ENCODE data around the gene EGLN3. TPM values are rescaled to one million over a fixed set of nuclear protein-coding genes. Genes with fewer than 3 reads are reported as not detected.

The EGLN3 gene
- total RNA-seq, 1 experiment from 2014 or later = 3.6 TPM

GRCh38 chr14:33931461-33931860 lies 19.4 kb downstream of the EGLN3 start:
- Histone ChIP-seq H3K4me1 (ENCODE audit: control insufficient read depth, insufficient read depth, low read length) (no peaks in the 10 kb centered on the region), H3K27ac (ENCODE audit: low read length) (no peak overlapping the region), H3K27me3 (ENCODE audit: control insufficient read depth, insufficient read depth, low read length) (no peaks in the 10 kb centered on the region), H3K9me3 (ENCODE audit: control insufficient read depth, insufficient read depth, low read depth, low read length) (no peaks in the 10 kb centered on the region), H3K36me3 (ENCODE audit: control insufficient read depth, insufficient read depth, low read length) (no peaks in the 10 kb centered on the region), H3K4me3 (ENCODE audit: low read depth in 2 of 2, low read length in 2 of 2) (no peak overlapping the region)
- no TSS peak for BruUV-seq (replicated peaks)
- ChIA-PET CTCF (no interaction called here), POLR2A (no interaction called here)
- DNase-seq (ENCODE audit: low read depth, low spot score) (no peak), ATAC-seq (no peak)
- in situ Hi-C loops (cut with HindIII; ENCODE audit: low pct_unique_long_range_greater_than_20kb, low sequenced_read_pairs) = no loop called here
- no peak for TF ChIP-seq SIN3A (IDR thresholded peaks at IDR 0.05; ENCODE audit: borderline replicate concordance, insufficient read depth, low read depth, low read length)
- TF ChIP-seq, protein P1, sequence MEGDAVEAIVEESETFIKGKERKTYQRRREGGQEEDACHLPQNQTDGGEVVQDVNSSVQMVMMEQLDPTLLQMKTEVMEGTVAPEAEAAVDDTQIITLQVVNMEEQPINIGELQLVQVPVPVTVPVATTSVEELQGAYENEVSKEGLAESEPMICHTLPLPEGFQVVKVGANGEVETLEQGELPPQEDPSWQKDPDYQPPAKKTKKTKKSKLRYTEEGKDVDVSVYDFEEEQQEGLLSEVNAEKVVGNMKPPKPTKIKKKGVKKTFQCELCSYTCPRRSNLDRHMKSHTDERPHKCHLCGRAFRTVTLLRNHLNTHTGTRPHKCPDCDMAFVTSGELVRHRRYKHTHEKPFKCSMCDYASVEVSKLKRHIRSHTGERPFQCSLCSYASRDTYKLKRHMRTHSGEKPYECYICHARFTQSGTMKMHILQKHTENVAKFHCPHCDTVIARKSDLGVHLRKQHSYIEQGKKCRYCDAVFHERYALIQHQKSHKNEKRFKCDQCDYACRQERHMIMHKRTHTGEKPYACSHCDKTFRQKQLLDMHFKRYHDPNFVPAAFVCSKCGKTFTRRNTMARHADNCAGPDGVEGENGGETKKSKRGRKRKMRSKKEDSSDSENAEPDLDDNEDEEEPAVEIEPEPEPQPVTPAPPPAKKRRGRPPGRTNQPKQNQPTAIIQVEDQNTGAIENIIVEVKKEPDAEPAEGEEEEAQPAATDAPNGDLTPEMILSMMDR (IDR thresholded peaks at IDR 0.05) = no peak
- TF ChIP-seq TCF7L2 (IDR thresholded peaks at IDR 0.05; ENCODE audit: low read depth, low read length) = no peak
- TF ChIP-seq POLR2AphosphoS5 (IDR thresholded peaks at IDR 0.05; ENCODE audit: low read depth, low read length) = no peak
- TF ChIP-seq, protein P2, sequence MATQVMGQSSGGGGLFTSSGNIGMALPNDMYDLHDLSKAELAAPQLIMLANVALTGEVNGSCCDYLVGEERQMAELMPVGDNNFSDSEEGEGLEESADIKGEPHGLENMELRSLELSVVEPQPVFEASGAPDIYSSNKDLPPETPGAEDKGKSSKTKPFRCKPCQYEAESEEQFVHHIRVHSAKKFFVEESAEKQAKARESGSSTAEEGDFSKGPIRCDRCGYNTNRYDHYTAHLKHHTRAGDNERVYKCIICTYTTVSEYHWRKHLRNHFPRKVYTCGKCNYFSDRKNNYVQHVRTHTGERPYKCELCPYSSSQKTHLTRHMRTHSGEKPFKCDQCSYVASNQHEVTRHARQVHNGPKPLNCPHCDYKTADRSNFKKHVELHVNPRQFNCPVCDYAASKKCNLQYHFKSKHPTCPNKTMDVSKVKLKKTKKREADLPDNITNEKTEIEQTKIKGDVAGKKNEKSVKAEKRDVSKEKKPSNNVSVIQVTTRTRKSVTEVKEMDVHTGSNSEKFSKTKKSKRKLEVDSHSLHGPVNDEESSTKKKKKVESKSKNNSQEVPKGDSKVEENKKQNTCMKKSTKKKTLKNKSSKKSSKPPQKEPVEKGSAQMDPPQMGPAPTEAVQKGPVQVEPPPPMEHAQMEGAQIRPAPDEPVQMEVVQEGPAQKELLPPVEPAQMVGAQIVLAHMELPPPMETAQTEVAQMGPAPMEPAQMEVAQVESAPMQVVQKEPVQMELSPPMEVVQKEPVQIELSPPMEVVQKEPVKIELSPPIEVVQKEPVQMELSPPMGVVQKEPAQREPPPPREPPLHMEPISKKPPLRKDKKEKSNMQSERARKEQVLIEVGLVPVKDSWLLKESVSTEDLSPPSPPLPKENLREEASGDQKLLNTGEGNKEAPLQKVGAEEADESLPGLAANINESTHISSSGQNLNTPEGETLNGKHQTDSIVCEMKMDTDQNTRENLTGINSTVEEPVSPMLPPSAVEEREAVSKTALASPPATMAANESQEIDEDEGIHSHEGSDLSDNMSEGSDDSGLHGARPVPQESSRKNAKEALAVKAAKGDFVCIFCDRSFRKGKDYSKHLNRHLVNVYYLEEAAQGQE (IDR thresholded peaks at IDR 0.05; ENCODE audit: insufficient read depth in 1 of 2, low read depth in 2 of 2, low read length in 1 of 2) = no peak
- intact Hi-C loops (cut with micrococcal nuclease; ENCODE audit: unreplicated experiment) = no loop called here

- ChIA-PET POLR2A (no interaction called here), CTCF (no interaction called here)
- Histone ChIP-seq H3K4me1 (ENCODE audit: control insufficient read depth, insufficient read depth, low read length) (no peaks in the 10 kb centered on the region), H3K36me3 (ENCODE audit: control insufficient read depth, insufficient read depth, low read length) (no peaks in the 10 kb centered on the region), H3K27ac (ENCODE audit: low read length) (no peak overlapping the region), H3K4me3 (ENCODE audit: low read depth in 2 of 2, low read length in 2 of 2) (no peak overlapping the region), H3K9me3 (ENCODE audit: control insufficient read depth, insufficient read depth, low read depth, low read length) (no peaks in the 10 kb centered on the region), H3K27me3 (ENCODE audit: control insufficient read depth, insufficient read depth, low read length) (no peaks in the 10 kb centered on the region)
- in situ Hi-C loops (cut with HindIII; ENCODE audit: low pct_unique_long_range_greater_than_20kb, low sequenced_read_pairs) = no loop called here
- intact Hi-C loops (cut with micrococcal nuclease; ENCODE audit: unreplicated experiment) = no loop called here
- ATAC-seq (no peak), DNase-seq (ENCODE audit: low read depth, low spot score) (no peak)
- no peak for TF ChIP-seq SIN3A (IDR thresholded peaks at IDR 0.05; ENCODE audit: borderline replicate concordance, insufficient read depth, low read depth, low read length)
- TF ChIP-seq TCF7L2 (IDR thresholded peaks at IDR 0.05; ENCODE audit: low read depth, low read length) = no peak
- TF ChIP-seq POLR2AphosphoS5 (IDR thresholded peaks at IDR 0.05; ENCODE audit: low read depth, low read length) = no peak
- TF ChIP-seq, protein P2 (IDR thresholded peaks at IDR 0.05; ENCODE audit: insufficient read depth in 1 of 2, low read depth in 2 of 2, low read length in 1 of 2) = no peak
- TF ChIP-seq, protein P1 (IDR thresholded peaks at IDR 0.05) = no peak
- BruUV-seq (replicated peaks) = no TSS peak
Observed at GRCh38 chr14:33930439-33930838, 20.4 kb downstream of the EGLN3 start.
